ENCODE data around the gene COMMD6.

Gene COMMD6

GRCh38 chr13:75481176-75482069 lies 56.2 kb downstream of the COMMD6 start:
- no peak for FAIRE-seq

GRCh38 chr13:75480671-75481175 lies 56.9 kb downstream of the COMMD6 start:
- no peak for FAIRE-seq

DNA sequence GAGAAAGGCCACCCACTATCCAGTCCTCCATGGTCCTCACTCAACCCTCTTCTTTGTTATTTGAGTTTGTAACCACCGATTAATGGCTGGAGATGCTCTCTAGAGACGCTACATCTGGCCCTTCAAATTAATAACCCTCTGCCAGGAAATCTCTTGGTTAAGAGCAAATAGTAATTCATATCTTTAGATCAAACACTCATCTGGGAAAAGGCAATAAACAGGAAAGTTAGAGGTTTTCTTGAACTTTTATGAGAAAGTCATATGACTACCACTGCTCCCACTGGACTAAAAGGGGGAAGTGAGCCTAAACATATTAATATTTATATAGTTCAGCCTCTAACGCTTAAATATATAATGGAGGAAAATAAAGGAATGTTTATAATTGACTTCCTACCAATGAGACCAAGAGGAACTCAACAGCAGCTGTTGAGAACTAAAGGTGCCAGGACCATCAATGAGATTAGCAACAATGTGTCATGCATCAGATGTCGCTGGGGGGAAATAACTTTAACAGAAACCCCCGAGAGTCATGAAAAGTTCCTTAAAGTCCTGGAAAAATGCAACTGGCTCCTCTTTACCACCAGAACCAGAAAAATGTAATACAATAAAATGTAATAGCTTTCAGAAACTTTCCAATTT lies 58.4 kb downstream of the COMMD6 start:
- no peak for FAIRE-seq

GRCh38 chr13:75478659-75479058 lies 59.0 kb downstream of the COMMD6 start:
- no peak for FAIRE-seq
